PFSK-1 (cell line): ENCODE measurements around the gene SPATA6L.

ENCODE experiments used
- POLR2AphosphoS5 ChIP-seq: IDR thresholded peaks from 2 replicates; pipeline ENCODE4 v1.6.1; 2012; ENCODE audit warnings: low read depth, mild to moderate bottlenecking, control low read depth, low read length, moderate library complexity
- TAF1 ChIP-seq: IDR thresholded peaks from 2 replicates; pipeline ENCODE4 v1.6.1; 2012; ENCODE audit warnings: low read length, control low read depth, borderline replicate concordance; ENCODE audit not compliant: insufficient read depth
- TF ChIP-seq, protein P1 (sequence below), 2 experiments: IDR thresholded peaks; 2 replicates each; pipeline versions ENCODE4 v1.6.1 to v1.8.0; 2011 to 2012; ENCODE audit warnings: low read depth in 2 of 2, low read length in 2 of 2, control low read depth in 1 of 2, inconsistent platforms in 1 of 2, mild to moderate bottlenecking in 1 of 2, moderate library complexity in 1 of 2; ENCODE audit not compliant: insufficient read depth in 1 of 2

DNA sequence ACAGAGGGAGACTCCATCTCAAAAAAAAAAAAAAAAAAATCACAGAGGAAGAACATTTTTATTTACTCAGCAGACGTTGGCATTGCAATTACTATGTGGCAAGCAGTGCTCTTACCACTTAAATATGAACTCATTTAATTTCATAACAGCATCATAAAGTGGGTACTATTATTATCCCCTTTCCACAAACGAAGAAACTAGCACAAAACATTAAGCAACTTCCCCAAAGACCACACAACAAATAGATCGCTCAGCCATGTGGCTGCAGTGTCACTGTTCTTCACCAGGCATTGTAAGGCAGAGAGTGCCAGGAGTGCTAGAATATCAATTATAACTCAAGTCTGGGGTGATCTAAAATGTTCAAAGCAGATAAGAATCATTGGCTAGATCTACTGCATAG, 74.0 kb downstream of the SPATA6L start:
- TF ChIP-seq, protein P1, sequence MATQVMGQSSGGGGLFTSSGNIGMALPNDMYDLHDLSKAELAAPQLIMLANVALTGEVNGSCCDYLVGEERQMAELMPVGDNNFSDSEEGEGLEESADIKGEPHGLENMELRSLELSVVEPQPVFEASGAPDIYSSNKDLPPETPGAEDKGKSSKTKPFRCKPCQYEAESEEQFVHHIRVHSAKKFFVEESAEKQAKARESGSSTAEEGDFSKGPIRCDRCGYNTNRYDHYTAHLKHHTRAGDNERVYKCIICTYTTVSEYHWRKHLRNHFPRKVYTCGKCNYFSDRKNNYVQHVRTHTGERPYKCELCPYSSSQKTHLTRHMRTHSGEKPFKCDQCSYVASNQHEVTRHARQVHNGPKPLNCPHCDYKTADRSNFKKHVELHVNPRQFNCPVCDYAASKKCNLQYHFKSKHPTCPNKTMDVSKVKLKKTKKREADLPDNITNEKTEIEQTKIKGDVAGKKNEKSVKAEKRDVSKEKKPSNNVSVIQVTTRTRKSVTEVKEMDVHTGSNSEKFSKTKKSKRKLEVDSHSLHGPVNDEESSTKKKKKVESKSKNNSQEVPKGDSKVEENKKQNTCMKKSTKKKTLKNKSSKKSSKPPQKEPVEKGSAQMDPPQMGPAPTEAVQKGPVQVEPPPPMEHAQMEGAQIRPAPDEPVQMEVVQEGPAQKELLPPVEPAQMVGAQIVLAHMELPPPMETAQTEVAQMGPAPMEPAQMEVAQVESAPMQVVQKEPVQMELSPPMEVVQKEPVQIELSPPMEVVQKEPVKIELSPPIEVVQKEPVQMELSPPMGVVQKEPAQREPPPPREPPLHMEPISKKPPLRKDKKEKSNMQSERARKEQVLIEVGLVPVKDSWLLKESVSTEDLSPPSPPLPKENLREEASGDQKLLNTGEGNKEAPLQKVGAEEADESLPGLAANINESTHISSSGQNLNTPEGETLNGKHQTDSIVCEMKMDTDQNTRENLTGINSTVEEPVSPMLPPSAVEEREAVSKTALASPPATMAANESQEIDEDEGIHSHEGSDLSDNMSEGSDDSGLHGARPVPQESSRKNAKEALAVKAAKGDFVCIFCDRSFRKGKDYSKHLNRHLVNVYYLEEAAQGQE (IDR thresholded peaks at IDR 0.05; ENCODE audit: insufficient read depth in 1 of 2, low read depth in 2 of 2, low read length in 2 of 2): no peak
- TF ChIP-seq TAF1 (no peak), POLR2AphosphoS5 (no peak)
